Measurements from ENCODE around the gene PEX5.

Gene PEX5

GRCh38 chr12:7205091-7205490, 15.6 kb downstream of the PEX5 start:
- Histone ChIP-seq H3K9me3 (ENCODE audit: insufficient read depth, low read length) (no peaks in the 10 kb centered on the region), H3K27ac (ENCODE audit: low read length) (no peak overlapping the region), H3K4me2 (ENCODE audit: low read length) (no peak overlapping the region), H3K4me1 (ENCODE audit: low read length) (no peaks in the 10 kb centered on the region), H2AFZ (ENCODE audit: low read depth, low read length) (no peak overlapping the region), H3K27me3 (ENCODE audit: low read depth, low read length) (no peaks in the 10 kb centered on the region), H3K4me3 (ENCODE audit: low read length) (no peak overlapping the region), H3K36me3 (replicated peaks; ENCODE audit: low read depth, low read length) (peaks cover 73% of the 10 kb centered on the region), H3K9ac (ENCODE audit: low read length) (no peak overlapping the region), H4K20me1 (ENCODE audit: insufficient read depth, low read length) (no peaks in the 10 kb centered on the region), H3K79me2 (ENCODE audit: low read length) (no peaks in the 10 kb centered on the region)
- no peak for TF ChIP-seq CTCF (IDR thresholded peaks at IDR 0.05; ENCODE audit: low read depth, low read length)
- no peak for TF ChIP-seq EZH2phosphoT487 (IDR thresholded peaks at IDR 0.05; ENCODE audit: low read depth)

GRCh38 chr12:7206691-7207090, 17.2 kb downstream of the PEX5 start:
- Histone ChIP-seq H3K4me3 (ENCODE audit: low read length) (no peak overlapping the region), H2AFZ (ENCODE audit: low read depth, low read length) (no peak overlapping the region), H3K9me3 (ENCODE audit: insufficient read depth, low read length) (no peaks in the 10 kb centered on the region), H3K4me1 (ENCODE audit: low read length) (no peaks in the 10 kb centered on the region), H3K36me3 (replicated peaks; ENCODE audit: low read depth, low read length) (peaks cover 82% of the 10 kb centered on the region), H3K27ac (ENCODE audit: low read length) (no peak overlapping the region), H3K79me2 (ENCODE audit: low read length) (no peaks in the 10 kb centered on the region), H3K9ac (ENCODE audit: low read length) (no peak overlapping the region), H4K20me1 (ENCODE audit: insufficient read depth, low read length) (no peaks in the 10 kb centered on the region), H3K27me3 (ENCODE audit: low read depth, low read length) (no peaks in the 10 kb centered on the region), H3K4me2 (ENCODE audit: low read length) (no peak overlapping the region)
- TF ChIP-seq CTCF (IDR thresholded peaks at IDR 0.05; ENCODE audit: low read depth, low read length) = no peak
- TF ChIP-seq EZH2phosphoT487 (IDR thresholded peaks at IDR 0.05; ENCODE audit: low read depth) = no peak

GRCh38 chr12:7207866-7208625, 18.6 kb downstream of the PEX5 start:
- Histone ChIP-seq H4K20me1 (ENCODE audit: insufficient read depth, low read length) (no peaks in the 10 kb centered on the region), H3K4me3 (ENCODE audit: low read length) (no peak overlapping the region), H3K79me2 (ENCODE audit: low read length) (no peaks in the 10 kb centered on the region), H3K4me2 (ENCODE audit: low read length) (no peak overlapping the region), H3K9me3 (ENCODE audit: insufficient read depth, low read length) (no peaks in the 10 kb centered on the region), H3K36me3 (replicated peaks; ENCODE audit: low read depth, low read length) (peaks cover 82% of the 10 kb centered on the region), H3K27ac (ENCODE audit: low read length) (no peak overlapping the region), H3K9ac (ENCODE audit: low read length) (no peak overlapping the region), H3K4me1 (ENCODE audit: low read length) (no peaks in the 10 kb centered on the region), H2AFZ (ENCODE audit: low read depth, low read length) (no peak overlapping the region), H3K27me3 (ENCODE audit: low read depth, low read length) (no peaks in the 10 kb centered on the region)
- no peak for TF ChIP-seq EZH2phosphoT487 (IDR thresholded peaks at IDR 0.05; ENCODE audit: low read depth)

- no peak for TF ChIP-seq EZH2phosphoT487 (IDR thresholded peaks at IDR 0.05; ENCODE audit: low read depth)
- TF ChIP-seq CTCF (IDR thresholded peaks at IDR 0.05; ENCODE audit: low read depth, low read length) = no peak
- H3K27me3 ChIP-seq (ENCODE audit: low read depth, low read length) = no peaks in the 10 kb centered on the region
- H3K9me3 ChIP-seq (ENCODE audit: insufficient read depth, low read length) = no peaks in the 10 kb centered on the region
- no peaks in the 10 kb centered on the region for H3K4me1 ChIP-seq (ENCODE audit: low read length)
- no peak overlapping the region for H3K4me2 ChIP-seq (ENCODE audit: low read length)
- H3K79me2 ChIP-seq (ENCODE audit: low read length) = no peaks in the 10 kb centered on the region
- peaks cover 67% of the 10 kb centered on the region for H3K36me3 ChIP-seq (replicated peaks; ENCODE audit: low read depth, low read length)
- no peak overlapping the region for H3K9ac ChIP-seq (ENCODE audit: low read length)
- no peaks in the 10 kb centered on the region for H4K20me1 ChIP-seq (ENCODE audit: insufficient read depth, low read length)
- no peak overlapping the region for H2AFZ ChIP-seq (ENCODE audit: low read depth, low read length)
- no peak overlapping the region for H3K27ac ChIP-seq (ENCODE audit: low read length)
- no peak overlapping the region for H3K4me3 ChIP-seq (ENCODE audit: low read length)
Observed at GRCh38 chr12:7209958-7210357, 20.5 kb downstream of the PEX5 start.

Measured in OCI-LY3 (cell line).